ENCODE measurements around the gene RANBP17. TPM values are rescaled to one million over a fixed set of nuclear protein-coding genes. Genes with fewer than 3 reads are reported as not detected.

Gene RANBP17
- polyA plus RNA-seq, 1 of the 3 experiments (the other 2 are of a cell fraction): 6.0 TPM

DNA sequence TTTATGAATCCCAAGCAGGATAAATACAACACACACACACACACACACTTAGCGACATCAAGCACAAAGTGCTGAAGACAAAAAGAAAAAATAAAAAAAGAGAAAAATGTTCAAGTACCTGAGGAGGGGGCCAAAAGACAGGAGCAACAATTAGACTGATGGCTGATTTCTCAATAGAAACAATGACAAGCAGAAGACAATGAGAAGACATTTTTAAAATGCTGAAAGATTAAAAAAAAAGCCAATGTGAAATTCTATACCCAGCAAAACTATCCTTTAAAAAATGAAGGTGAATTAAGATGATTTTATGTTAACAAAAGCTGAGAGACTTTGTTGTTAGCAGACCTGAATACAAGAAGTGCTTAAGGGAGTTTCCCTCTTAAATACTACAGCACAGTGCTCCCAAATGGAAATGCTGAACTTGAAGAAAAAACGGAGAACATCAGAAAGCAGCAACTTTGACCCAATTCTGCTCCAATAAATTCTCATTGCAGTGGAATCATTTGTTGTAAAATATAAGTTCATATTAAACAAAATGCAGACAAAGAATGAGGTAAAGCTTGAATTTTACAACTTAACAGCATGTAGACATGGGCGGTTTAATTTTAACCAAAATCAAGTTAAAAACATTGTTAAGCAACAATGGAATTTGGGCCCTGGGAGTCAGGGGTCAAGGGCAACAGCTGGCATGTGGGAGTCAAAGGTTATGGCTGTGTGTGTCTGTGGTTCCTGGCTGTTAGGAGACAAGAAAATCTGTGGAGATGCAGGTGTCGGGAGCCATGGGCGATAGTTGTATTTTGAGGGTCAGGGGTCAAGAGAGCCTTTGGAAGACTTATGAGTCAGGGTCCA, 776 bp upstream of the RANBP17 start:
- H3F3A ChIP-seq (replicated peaks; ENCODE audit: insufficient read depth): peaks cover 7% of the 10 kb centered on the region
- H3K79me2 ChIP-seq (ENCODE audit: insufficient read depth): peaks cover 28% of the 10 kb centered on the region
- no peak overlapping the region for H3K4me2 ChIP-seq
- no peaks in the 10 kb centered on the region for H3K36me3 ChIP-seq (replicated peaks in 1 of 2; ENCODE audit: control insufficient read depth in 1 of 2, insufficient read depth in 2 of 2, low read length in 1 of 2)
- H3K9me2 ChIP-seq: no peaks in the 10 kb centered on the region
- H3K9me3 ChIP-seq: peaks cover 12% of the 10 kb centered on the region
- no peak overlapping the region for H2AFZ ChIP-seq (ENCODE audit: low read depth)
- H3K27ac ChIP-seq (ENCODE audit: low read depth in 2 of 2, low read length in 1 of 2): no peak overlapping the region
- no peaks in the 10 kb centered on the region for H4K20me1 ChIP-seq (ENCODE audit: insufficient read depth)
- ChIA-PET POLR2A (no interaction called here), CTCF (no interaction called here)
- peaks cover 0 to 3% of the 10 kb centered on the region in 2 experiments; a peak in 2 of 4 replicates for H3K4me1 ChIP-seq (ENCODE audit: control insufficient read depth in 1 of 2, insufficient read depth in 2 of 2, low read depth in 1 of 2, low read length in 1 of 2)
- no peaks in the 10 kb centered on the region for H3K27me3 ChIP-seq (ENCODE audit: insufficient read depth)
- WGBS (ENCODE audit: low lambda C conversion rate): 100% methylated on average over 5 of the region's 5 CpGs
- no peak for DNase-seq
- H3K4me3 ChIP-seq (ENCODE audit: low read depth in 2 of 2, low read length in 1 of 2): peak overlapping the region in 1 of 2 experiments; percentile 24; a peak in 1 of 4 replicates
- TF ChIP-seq, protein P1, sequence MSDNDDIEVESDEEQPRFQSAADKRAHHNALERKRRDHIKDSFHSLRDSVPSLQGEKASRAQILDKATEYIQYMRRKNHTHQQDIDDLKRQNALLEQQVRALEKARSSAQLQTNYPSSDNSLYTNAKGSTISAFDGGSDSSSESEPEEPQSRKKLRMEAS (IDR thresholded peaks at IDR 0.05; ENCODE audit: low read depth): no peak
- TF ChIP-seq MXI1 (IDR thresholded peaks at IDR 0.05; ENCODE audit: low read depth, low read length) (no peak), JUND (IDR thresholded peaks at IDR 0.05) (no peak), RFX5 (IDR thresholded peaks at IDR 0.05; ENCODE audit: low read length) (no peak), FOSL2 (IDR thresholded peaks at IDR 0.05; ENCODE audit: borderline replicate concordance, low read depth) (no peak)
- TF ChIP-seq, protein P2, sequence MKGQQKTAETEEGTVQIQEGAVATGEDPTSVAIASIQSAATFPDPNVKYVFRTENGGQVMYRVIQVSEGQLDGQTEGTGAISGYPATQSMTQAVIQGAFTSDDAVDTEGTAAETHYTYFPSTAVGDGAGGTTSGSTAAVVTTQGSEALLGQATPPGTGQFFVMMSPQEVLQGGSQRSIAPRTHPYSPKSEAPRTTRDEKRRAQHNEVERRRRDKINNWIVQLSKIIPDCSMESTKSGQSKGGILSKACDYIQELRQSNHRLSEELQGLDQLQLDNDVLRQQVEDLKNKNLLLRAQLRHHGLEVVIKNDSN (IDR thresholded peaks at IDR 0.05; ENCODE audit: borderline replicate concordance, low read depth): no peak
- H3K9ac ChIP-seq: no peak overlapping the region

DNA sequence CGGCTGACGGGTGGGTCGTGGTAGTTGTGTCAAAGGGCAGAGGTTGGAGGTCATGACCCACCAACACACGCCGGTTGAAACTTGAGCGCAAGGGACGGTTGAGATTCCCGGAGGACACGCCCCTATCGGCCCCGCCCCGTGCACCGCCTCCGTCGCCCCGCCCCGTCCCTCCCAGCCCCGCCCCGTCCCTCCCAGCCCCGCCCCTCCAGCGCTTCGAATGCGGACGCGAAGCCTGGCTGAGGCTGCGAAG, 226 bp upstream of the RANBP17 start:
- peaks cover 7% of the 10 kb centered on the region for H3F3A ChIP-seq (replicated peaks; ENCODE audit: insufficient read depth)
- no peak overlapping the region for H2AFZ ChIP-seq (ENCODE audit: low read depth)
- peak overlapping the region; percentile 74 to 90; a peak in 3 of 4 replicates for H3K4me3 ChIP-seq (ENCODE audit: low read depth in 2 of 2, low read length in 1 of 2)
- H3K79me2 ChIP-seq (ENCODE audit: insufficient read depth): peaks cover 29% of the 10 kb centered on the region
- H3K9me3 ChIP-seq: peaks cover 12% of the 10 kb centered on the region
- no peak for TF ChIP-seq CHD2 (IDR thresholded peaks at IDR 0.05; ENCODE audit: low read length, partially characterized antibody)
- TF ChIP-seq POLR2AphosphoS5 (IDR thresholded peaks at IDR 0.05; ENCODE audit: low read depth, low read length): no peak
- TF ChIP-seq GABPA (IDR thresholded peaks at IDR 0.05; ENCODE audit: low read depth): no peak
- TF ChIP-seq TAF1 (IDR thresholded peaks at IDR 0.05; ENCODE audit: borderline replicate concordance, low read depth, low read length): no peak
- TF ChIP-seq RCOR1 (IDR thresholded peaks at IDR 0.05; ENCODE audit: low read length): no peak
- no peak for TF ChIP-seq FOSL2 (IDR thresholded peaks at IDR 0.05; ENCODE audit: borderline replicate concordance, low read depth)
- no peak for TF ChIP-seq ELF1 (IDR thresholded peaks at IDR 0.05)
- 3% methylated on average over 3 of the region's 26 CpGs for WGBS (ENCODE audit: low lambda C conversion rate)
- H3K36me3 ChIP-seq (replicated peaks in 1 of 2; ENCODE audit: control insufficient read depth in 1 of 2, insufficient read depth in 2 of 2, low read length in 1 of 2): no peaks in the 10 kb centered on the region
- no peak overlapping the region for H3K27ac ChIP-seq (ENCODE audit: low read depth in 2 of 2, low read length in 1 of 2)
- peak overlapping the region; percentile 73; the same call in 1 of the 2 replicates for H3K4me2 ChIP-seq
- H4K20me1 ChIP-seq (ENCODE audit: insufficient read depth): no peaks in the 10 kb centered on the region
- ChIA-PET POLR2A (no interaction called here), CTCF (no interaction called here)
- H3K9ac ChIP-seq: peak overlapping the region; percentile 77; the same call in 1 of the 2 replicates
- peaks cover 0 to 3% of the 10 kb centered on the region in 2 experiments; a peak in 2 of 4 replicates for H3K4me1 ChIP-seq (ENCODE audit: control insufficient read depth in 1 of 2, insufficient read depth in 2 of 2, low read depth in 1 of 2, low read length in 1 of 2)
- no peaks in the 10 kb centered on the region for H3K27me3 ChIP-seq (ENCODE audit: insufficient read depth)
- DNase-seq: no peak
- H3K9me2 ChIP-seq: no peaks in the 10 kb centered on the region

All from SK-N-SH (cell line).